ENCODE data around the gene PLP2.

GRCh38 chrX:49155900-49156837 is 15.5 kb upstream of the PLP2 start:
- TF ChIP-seq ZNF512 (CRISPR knock-in tag; IDR thresholded peaks at IDR 0.05), result no peak
- TF ChIP-seq POLR2A (IDR thresholded peaks at IDR 0.05; ENCODE audit: insufficient read depth in 1 of 2, low read depth in 2 of 2, low read length in 2 of 2), result no peak
- no peak for TF ChIP-seq TAF1 (CRISPR knock-in tag; IDR thresholded peaks at IDR 0.05)
- TF ChIP-seq FOXO4 (CRISPR knock-in tag; conservative IDR thresholded peaks at IDR 0.05), result no peak
- TF ChIP-seq ZBTB34 (CRISPR knock-in tag; IDR thresholded peaks at IDR 0.05), result no peak
- TF ChIP-seq PBX3 (CRISPR knock-in tag; IDR thresholded peaks at IDR 0.05; ENCODE audit: borderline replicate concordance), result no peak
- no peak for TF ChIP-seq ZBTB7A (CRISPR knock-in tag; IDR thresholded peaks at IDR 0.05)
